GM18867 (cell line): ENCODE data around the gene GLYATL3.

Source experiments
- ATAC-seq: cut with Tn5 transposase; IDR thresholded peaks from one replicate; pipeline ENCODE4 v1.9.1; 2021; ENCODE audit warnings: mild to moderate bottlenecking, moderate library complexity; ENCODE audit not compliant: unreplicated experiment

GLYATL3 gene

GRCh38 chr6:49513153-49513989, 13.6 kb downstream of the GLYATL3 start:
- no peak for ATAC-seq

GRCh38 chr6:49514571-49515484, 15.1 kb downstream of the GLYATL3 start:
- no peak for ATAC-seq

- ATAC-seq: no peak
Measured at GRCh38 chr6:49515485-49516146, 15.9 kb downstream of the GLYATL3 start.

- ATAC-seq: no peak
Measured at GRCh38 chr6:49516147-49516505, 16.4 kb downstream of the GLYATL3 start.

- no peak for ATAC-seq
Measured at GRCh38 chr6:49517919-49518318, 18.2 kb downstream of the GLYATL3 start.

GRCh38 chr6:49519660-49520059, 19.9 kb downstream of the GLYATL3 start:
- peak; percentile 98 for ATAC-seq

GRCh38 chr6:49522710-49523593, 23.2 kb downstream of the GLYATL3 start:
- no peak for ATAC-seq

GRCh38 chr6:49523901-49524300, 24.2 kb downstream of the GLYATL3 start:
- no peak for ATAC-seq

GRCh38 chr6:49524541-49524940, 24.8 kb downstream of the GLYATL3 start:
- no peak for ATAC-seq

- ATAC-seq: peak; percentile 63
Measured at GRCh38 chr6:49526598-49526997, 26.9 kb downstream of the GLYATL3 start.

- ATAC-seq: no peak
Measured at GRCh38 chr6:49527320-49527719, 27.6 kb downstream of the GLYATL3 start.

GRCh38 chr6:49528571-49528970, 28.8 kb downstream of the GLYATL3 start:
- ATAC-seq: no peak

- no peak for ATAC-seq
Measured at GRCh38 chr6:49530141-49530776, 30.5 kb downstream of the GLYATL3 start.

- ATAC-seq: peak; percentile 98
Measured at GRCh38 chr6:49531774-49532569, 32.2 kb downstream of the GLYATL3 start.

GRCh38 chr6:49535795-49536194, 36.1 kb downstream of the GLYATL3 start:
- no peak for ATAC-seq

GRCh38 chr6:49539102-49539501, 39.4 kb downstream of the GLYATL3 start:
- ATAC-seq: no peak

- no peak for ATAC-seq
Measured at GRCh38 chr6:49540614-49541013, 40.9 kb downstream of the GLYATL3 start.

- ATAC-seq: no peak
Measured at GRCh38 chr6:49541210-49541724, 41.5 kb downstream of the GLYATL3 start.

- no peak for ATAC-seq
Measured at GRCh38 chr6:49541936-49542335, 42.2 kb downstream of the GLYATL3 start.
